Dendritic cell treated with granulocyte-macrophage colony-stimulating factor and Interleukin-4, amounts not matched to agents 40 ng/mL and 50 ng/mL, for 4 days (primary cell): ENCODE data around the gene ARHGAP22.
A peak's percentile ranks its signal among the peaks of the same experiment; 100 is the strongest.

ENCODE experiments used
- H3K27ac Mint-ChIP-seq: one replicate; pipeline ENCODE4 v1.8.0; 2022; ENCODE audit warnings: mild to moderate bottlenecking, mixed read lengths
- H3K27me3 Mint-ChIP-seq: one replicate; pipeline ENCODE4 v1.8.0; 2022; ENCODE audit warnings: mild to moderate bottlenecking, mixed read lengths
- H3K36me3 Mint-ChIP-seq: one replicate; pipeline ENCODE4 v1.8.0; 2022; ENCODE audit warnings: low read depth, mixed read lengths
- H3K4me1 Mint-ChIP-seq: one replicate; pipeline ENCODE4 v1.8.0; 2022; ENCODE audit warnings: low read depth, mixed read lengths
- H3K4me3 Mint-ChIP-seq: one replicate; pipeline ENCODE4 v1.8.0; 2022; ENCODE audit warnings: mild to moderate bottlenecking, moderate library complexity, mixed read lengths
- H3K9me3 Mint-ChIP-seq: one replicate; pipeline ENCODE4 v1.8.0; 2022; ENCODE audit warnings: mixed read lengths
- intact Hi-C: fragments of 100-400 bp; cut with micrococcal nuclease; formaldehyde crosslinking; loops from one replicate; pipeline ENCODE4 v1.15.0; 2022

ARHGAP22 gene

DNA sequence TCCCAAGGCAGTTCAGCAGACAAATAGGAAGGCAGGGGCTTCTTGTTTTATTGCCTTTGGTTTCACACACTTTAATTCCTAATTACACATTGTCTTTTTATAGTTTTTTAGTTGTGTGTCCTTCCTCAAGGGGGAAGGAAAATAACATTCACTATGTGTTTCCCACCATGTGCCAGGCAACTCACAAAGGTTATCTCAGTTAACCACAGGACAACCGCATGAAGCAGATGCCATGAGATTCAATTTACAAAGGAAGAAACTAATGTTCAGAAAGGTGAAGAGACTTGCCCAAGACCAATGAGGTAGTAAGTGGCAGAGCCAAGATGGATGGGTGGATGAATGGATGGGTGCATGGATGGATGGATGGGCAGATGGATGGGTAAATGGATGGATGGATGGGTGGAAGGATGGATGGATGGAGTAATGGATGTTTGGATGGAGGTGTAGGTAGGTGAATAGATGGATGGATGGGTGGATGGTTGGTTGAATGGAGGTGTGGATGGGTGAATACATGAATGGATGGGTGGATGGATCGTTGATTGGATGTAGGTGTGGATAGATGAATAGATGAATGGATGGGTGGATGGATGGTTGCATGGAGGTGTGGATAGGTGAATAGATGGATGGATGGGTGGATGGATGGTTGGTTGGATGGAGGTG, 77.9 kb downstream of the ARHGAP22 start:
- no peak overlapping the region for H3K4me3 Mint-ChIP-seq
- H3K4me1 Mint-ChIP-seq = peaks cover 6% of the 10 kb centered on the region
- H3K27ac Mint-ChIP-seq = no peak overlapping the region

DNA sequence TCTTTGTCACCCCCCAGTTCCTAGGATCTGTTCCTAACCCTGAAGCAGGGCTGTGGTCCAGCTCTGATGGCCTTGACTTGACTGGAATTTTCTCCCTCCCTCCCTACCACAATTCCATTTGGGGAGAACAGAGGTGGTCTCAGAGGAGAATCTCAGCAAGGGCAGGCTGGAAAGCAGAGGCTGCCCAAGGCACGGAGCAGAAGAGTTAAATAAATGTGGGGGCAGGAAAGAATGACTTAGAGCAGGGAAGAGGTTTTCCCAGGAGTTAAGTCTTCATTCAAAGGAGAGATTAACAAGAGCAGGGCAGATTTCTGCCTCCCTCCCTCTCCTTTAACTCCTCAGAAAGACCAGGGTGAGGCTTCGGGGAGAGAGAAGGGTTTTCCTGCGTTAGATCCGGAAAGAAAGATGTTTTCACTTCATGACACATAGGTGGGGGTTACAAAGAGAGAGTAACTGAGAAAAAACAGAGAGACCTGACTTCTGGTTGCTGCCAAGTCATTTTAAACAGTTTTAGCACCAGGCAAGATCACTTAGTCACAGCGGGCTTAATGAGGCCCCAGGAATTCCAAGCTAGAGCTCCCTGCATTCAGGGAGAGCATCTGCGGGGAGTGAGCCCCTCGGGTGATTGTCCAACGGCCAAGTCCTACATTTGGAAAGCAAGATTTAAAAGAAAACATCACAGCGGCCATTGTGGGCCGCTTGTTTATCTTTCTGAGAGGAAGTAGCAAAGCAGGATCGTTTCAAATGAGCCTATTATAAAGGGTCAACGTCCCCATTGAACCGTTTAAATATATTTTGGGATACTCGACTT, 78.7 kb downstream of the ARHGAP22 start:
- H3K9me3 Mint-ChIP-seq = no peaks in the 10 kb centered on the region
- H3K36me3 Mint-ChIP-seq = no peaks in the 10 kb centered on the region
- H3K27me3 Mint-ChIP-seq = peaks cover 56% of the 10 kb centered on the region
- H3K4me1 Mint-ChIP-seq = peaks cover 9% of the 10 kb centered on the region
- no peak overlapping the region for H3K4me3 Mint-ChIP-seq
- intact Hi-C loops = no loop called here
- no peak overlapping the region for H3K27ac Mint-ChIP-seq

More for the DNA sequence above, 77.9 kb downstream of the ARHGAP22 start:
- peaks cover 49% of the 10 kb centered on the region for H3K27me3 Mint-ChIP-seq
- no peaks in the 10 kb centered on the region for H3K36me3 Mint-ChIP-seq
- no peaks in the 10 kb centered on the region for H3K9me3 Mint-ChIP-seq
- intact Hi-C loops = no loop called here

DNA sequence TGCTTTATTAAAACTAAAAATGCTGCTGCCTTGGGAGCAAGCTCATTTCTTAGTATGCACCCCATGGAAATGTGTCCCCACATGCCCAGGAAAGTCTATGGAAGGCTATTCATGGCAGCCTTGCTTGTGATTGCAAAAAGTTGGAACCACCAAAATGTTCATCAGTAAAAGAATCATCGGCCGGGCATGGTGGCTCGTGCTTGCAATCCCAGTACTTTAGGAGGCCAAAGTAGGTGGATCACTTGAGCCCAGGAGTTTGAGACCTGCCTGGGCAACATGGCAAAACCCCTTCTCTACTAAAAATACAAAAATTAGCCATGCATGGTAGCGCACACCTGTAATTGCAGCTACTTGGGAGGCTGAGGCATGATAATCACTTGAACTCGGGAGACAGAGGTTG, 79.8 kb downstream of the ARHGAP22 start:
- no peak overlapping the region for H3K4me3 Mint-ChIP-seq
- H3K36me3 Mint-ChIP-seq = peaks cover 8% of the 10 kb centered on the region
- intact Hi-C loops = no loop called here
- peaks cover 19% of the 10 kb centered on the region for H3K4me1 Mint-ChIP-seq
- no peaks in the 10 kb centered on the region for H3K9me3 Mint-ChIP-seq
- no peak overlapping the region for H3K27ac Mint-ChIP-seq
- H3K27me3 Mint-ChIP-seq = peaks cover 64% of the 10 kb centered on the region

DNA sequence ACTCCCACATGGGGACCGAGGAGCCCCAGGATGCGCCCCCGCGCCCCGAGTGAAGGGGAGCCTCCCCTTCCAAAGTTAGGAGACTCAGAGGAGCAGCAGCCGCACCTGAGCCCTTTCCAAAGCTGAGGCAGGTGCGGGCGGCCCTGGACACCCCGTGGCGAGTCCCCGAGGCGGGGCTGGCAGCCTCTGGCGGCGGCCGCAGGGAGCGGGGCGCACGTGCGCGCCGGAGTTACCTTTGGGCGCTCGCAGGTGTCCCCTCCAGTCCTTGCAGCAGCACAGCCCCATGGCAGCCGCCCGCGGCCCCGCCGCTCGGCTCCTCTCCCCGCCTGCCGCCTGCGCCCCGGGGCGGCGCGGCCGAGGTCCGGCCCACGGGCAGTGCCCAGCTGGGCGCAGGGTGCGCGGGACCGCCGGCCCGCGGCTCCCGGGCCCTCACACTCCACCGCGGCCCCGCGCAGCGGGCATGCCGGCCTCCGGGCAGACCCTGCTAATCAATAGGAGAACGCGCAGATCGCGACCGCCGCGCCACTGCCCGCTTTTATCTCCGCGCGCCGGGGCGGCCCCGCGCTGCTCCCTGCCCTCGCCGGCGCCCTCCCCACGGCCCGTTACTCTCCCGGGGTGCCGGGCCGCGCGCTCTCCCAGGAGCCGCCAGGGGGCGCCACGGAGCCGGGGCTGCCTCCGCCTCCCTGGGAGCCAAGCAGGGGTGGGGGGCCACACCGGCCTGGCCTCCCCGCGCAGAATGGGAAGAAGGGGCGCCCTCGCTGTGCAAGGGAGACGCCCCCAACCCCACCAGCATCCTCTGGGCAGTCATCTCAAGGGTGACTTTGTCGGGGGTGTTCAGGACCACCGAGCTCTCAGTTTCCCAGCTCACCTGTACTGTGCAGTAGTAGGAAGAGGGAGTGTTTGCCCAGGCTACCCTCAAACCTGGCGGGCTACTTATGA, 80.8 kb downstream of the ARHGAP22 start:
- H3K36me3 Mint-ChIP-seq = peaks cover 17% of the 10 kb centered on the region
- H3K4me3 Mint-ChIP-seq = peak overlapping the region; percentile 61
- H3K4me1 Mint-ChIP-seq = peaks cover 29% of the 10 kb centered on the region
- H3K9me3 Mint-ChIP-seq = no peaks in the 10 kb centered on the region
- no peak overlapping the region for H3K27ac Mint-ChIP-seq
- intact Hi-C loops = no loop called here
- peaks cover 67% of the 10 kb centered on the region for H3K27me3 Mint-ChIP-seq

DNA sequence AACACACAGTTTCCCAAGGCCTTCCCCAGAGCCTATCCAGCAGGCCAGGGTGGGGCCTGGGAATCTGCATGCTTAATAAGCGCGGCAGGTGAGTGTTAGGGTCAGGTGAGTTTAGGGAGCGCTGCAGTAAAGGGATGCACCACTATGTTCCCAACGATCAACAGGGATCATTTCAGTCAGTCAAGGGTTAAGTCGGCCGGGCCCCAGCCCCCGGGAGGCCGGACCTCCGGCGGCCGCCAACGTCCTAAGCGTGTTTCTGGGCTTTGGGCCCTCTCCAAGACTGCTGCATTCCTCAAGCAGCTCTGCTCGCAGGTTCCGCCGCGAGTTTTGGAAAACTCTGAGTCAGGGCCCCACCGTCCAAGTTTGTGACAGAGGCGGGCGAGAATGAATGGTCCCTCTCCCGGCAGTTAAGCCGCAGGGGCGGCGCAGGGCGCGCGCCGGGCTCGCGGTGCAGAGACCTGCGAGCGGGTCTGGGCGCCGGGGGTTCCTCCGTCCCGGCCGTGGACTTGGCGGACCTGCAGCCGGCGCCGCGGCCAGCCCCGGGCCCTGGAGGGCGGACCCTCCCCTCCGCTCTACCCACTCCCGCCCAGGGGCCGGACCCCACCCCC, 81.6 kb downstream of the ARHGAP22 start:
- peaks cover 21% of the 10 kb centered on the region for H3K36me3 Mint-ChIP-seq
- H3K4me1 Mint-ChIP-seq = peaks cover 37% of the 10 kb centered on the region
- H3K27me3 Mint-ChIP-seq = peaks cover 67% of the 10 kb centered on the region
- intact Hi-C loops = no loop called here
- no peak overlapping the region for H3K27ac Mint-ChIP-seq
- peak overlapping the region; percentile 58 for H3K4me3 Mint-ChIP-seq
- H3K9me3 Mint-ChIP-seq = no peaks in the 10 kb centered on the region

DNA sequence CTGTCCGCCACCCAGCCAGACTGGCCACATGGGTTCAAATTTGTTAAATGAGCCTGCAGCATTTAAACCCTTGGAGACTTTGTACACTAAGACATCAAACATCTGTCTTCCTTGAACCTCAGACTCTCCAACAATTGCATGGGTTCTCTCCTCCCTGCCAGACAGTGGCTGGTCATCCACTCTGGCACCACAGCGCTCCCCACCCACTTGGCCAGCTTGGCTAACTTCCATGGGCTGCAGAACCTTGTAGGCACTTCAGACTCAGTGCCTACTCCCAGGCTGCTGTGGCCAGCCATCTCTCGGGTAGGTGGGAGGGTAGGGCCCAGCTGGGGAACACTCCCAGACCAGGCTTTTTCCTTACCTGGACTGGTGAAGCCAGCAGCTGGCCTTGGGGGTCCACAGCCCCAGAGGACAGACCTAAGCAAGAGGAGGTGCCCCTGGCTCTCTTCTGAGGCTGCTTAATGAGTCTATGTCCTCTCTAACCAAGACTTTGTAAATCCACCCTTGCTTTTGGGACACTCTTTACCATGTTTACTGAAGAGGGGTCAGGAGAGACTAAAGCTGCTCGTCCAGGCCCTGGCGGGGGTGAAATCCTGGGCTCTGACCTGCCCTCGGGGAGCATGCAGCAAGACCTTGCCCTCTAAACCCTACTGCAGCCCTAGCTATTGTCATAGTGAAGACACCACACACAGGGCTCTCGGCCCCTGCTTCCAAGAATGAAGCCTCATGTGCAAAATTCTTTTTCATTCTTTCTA, 82.7 kb downstream of the ARHGAP22 start:
- no peak overlapping the region for H3K27ac Mint-ChIP-seq
- no peaks in the 10 kb centered on the region for H3K9me3 Mint-ChIP-seq
- peaks cover 48% of the 10 kb centered on the region for H3K4me1 Mint-ChIP-seq
- intact Hi-C loops = no loop called here
- H3K27me3 Mint-ChIP-seq = peaks cover 59% of the 10 kb centered on the region
- H3K36me3 Mint-ChIP-seq = peaks cover 24% of the 10 kb centered on the region
- H3K4me3 Mint-ChIP-seq = peak overlapping the region; percentile 14

DNA sequence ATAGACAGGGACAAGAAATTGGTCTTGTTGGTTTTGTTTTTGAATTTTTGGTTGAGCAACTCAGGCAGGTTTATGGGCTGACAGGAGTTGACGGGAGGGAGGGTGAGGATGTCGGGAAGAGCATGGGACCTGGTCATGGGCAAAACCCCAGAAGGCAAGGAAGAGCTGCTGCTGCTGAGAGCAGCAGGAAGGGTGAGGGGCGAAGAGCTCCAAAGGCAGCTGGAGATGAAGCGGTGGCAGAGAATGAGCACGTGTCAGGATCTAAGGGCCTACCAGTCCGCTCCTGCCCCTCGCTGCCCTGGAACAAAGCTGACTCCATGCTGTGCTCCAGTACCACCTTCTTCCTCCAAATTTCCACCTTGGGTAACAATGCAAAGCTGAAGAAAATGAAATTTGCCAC, 84.3 kb downstream of the ARHGAP22 start:
- intact Hi-C loops = no loop called here
- peaks cover 24% of the 10 kb centered on the region for H3K36me3 Mint-ChIP-seq
- no peaks in the 10 kb centered on the region for H3K9me3 Mint-ChIP-seq
- peaks cover 46% of the 10 kb centered on the region for H3K27me3 Mint-ChIP-seq
- H3K4me1 Mint-ChIP-seq = peaks cover 57% of the 10 kb centered on the region
- peak overlapping the region; percentile 66 for H3K27ac Mint-ChIP-seq
- H3K4me3 Mint-ChIP-seq = no peak overlapping the region

DNA sequence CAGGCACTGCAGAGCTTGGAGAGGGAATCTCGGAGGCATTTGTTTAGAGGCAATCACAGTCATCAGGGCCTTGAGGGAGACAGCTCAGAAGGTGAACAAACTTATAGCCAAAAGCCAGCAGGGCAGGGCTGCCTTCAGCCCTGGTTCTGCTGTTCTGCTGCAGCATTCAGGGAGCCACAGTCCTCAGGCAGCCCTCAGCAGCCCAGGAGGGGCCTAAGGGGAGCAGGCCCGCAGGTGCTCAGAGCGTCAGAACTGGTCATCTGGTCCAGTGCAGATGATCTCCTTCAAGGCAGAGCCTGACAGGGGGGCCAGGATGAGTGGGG, 84.7 kb downstream of the ARHGAP22 start:
- Mint-ChIP-seq H3K27ac (peak overlapping the region; percentile 66), H3K4me1 (peaks cover 58% of the 10 kb centered on the region), H3K36me3 (peaks cover 28% of the 10 kb centered on the region), H3K27me3 (peaks cover 42% of the 10 kb centered on the region), H3K9me3 (peaks cover 4% of the 10 kb centered on the region), H3K4me3 (no peak overlapping the region)
- intact Hi-C loops = no loop called here

DNA sequence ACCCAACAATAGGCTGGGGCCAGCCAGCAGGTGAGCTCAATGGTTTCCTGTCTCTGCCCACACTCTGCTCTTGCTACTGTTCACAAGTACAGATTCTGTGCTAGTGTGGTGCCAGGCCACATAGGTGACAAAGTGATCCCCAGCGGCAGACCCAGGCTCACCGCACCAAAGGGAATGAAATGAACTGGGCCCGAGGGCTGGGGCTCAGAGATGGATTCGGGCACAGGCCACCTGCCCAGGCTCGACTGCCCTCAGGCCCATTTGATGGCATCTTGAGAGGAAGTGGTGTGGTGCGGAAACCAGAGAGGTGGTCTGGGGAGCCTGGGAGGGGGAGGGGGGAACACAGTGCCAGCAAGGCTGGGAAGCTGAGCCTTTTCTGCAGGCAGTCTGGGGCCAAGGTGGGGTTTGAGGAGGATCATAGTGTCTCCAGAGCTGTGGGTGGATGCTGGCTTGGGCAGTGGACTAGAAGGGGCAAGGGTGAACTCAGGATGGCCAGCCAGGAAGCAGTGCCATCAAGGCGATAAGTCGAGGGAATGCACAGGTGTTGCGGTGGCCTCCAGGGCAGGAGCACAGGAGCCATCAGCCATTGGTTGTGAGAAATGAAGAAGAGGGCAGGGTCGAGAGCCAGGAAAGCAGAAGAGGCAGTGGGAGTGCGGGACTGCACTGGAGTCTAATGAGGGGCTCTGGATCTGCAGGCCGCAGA, 85.2 kb downstream of the ARHGAP22 start:
- Mint-ChIP-seq H3K4me1 (peaks cover 58% of the 10 kb centered on the region), H3K4me3 (peak overlapping the region; percentile 21), H3K9me3 (peaks cover 9% of the 10 kb centered on the region), H3K27ac (peak overlapping the region; percentile 91), H3K27me3 (peaks cover 37% of the 10 kb centered on the region), H3K36me3 (peaks cover 31% of the 10 kb centered on the region)
- intact Hi-C loops = no loop called here

DNA sequence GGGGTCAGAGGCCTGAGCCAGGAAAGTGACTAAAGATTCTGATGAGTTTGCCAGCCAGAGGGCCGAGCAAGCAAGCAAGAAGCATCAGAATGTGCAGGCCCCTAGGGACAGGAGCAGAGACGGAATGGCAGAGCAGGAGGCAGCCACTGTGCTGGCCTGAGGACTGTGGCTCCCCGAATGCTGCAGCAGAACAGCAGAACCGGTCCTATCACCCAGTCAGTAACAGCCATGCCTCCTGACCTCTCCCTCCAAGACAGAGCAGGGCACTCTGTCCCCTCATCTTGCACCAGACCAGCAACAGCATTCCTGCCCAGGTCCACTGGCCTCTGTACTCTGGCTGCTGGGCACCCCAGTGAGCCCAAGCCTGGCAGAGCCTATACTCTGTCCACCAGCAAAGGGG, 85.9 kb downstream of the ARHGAP22 start:
- Mint-ChIP-seq H3K36me3 (peaks cover 37% of the 10 kb centered on the region), H3K27ac (peak overlapping the region; percentile 91), H3K9me3 (peaks cover 15% of the 10 kb centered on the region), H3K4me1 (peaks cover 58% of the 10 kb centered on the region), H3K4me3 (no peak overlapping the region), H3K27me3 (peaks cover 33% of the 10 kb centered on the region)
- intact Hi-C loops = no loop called here

DNA sequence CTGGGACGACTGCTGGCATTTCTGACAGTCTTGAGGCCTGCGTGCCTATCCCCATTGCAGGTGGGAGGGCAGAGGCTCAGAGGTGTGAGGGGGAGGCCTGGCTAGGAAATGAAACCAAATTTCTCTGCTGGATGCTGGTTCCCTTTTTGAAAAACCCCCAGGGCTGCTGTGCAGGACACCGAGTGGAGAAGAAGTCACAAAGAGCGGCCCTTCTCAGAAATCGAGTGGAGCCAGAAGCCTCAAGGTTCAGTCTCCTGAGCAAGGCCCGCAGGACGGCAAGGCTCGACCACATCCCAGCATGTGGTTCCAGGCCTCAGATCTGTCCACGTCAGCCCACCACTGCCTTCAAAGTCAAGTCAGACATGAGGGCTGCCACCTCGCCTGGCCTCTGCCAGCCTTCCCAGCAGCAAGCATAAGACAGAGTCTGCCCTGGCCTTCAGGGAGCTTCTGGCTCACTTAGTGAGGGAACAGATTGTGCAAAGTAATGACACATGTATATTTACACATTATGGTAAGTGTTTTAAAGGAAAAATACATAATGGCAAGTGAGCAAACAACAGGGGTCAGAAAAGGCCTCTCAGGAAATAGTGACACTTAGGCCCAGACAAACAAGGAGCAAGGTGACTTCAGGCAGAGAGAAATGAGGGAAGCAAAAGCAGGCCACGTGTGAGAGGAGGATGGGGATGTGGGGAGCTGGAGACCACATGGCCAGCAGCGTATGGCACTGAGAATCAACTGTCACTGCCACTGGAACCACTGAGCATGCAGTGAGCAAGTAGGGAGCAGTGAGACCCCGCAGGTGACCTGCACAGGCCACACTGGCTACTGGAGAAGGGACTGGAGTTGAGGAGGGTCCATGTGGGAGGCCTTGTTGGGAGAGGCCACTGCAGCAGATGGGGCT, 86.7 kb downstream of the ARHGAP22 start:
- peak overlapping the region; percentile 91 for H3K27ac Mint-ChIP-seq
- peak overlapping the region; percentile 24 for H3K4me3 Mint-ChIP-seq
- peaks cover 19% of the 10 kb centered on the region for H3K9me3 Mint-ChIP-seq
- intact Hi-C loops = no loop called here
- peaks cover 62% of the 10 kb centered on the region for H3K4me1 Mint-ChIP-seq
- peaks cover 31% of the 10 kb centered on the region for H3K27me3 Mint-ChIP-seq
- H3K36me3 Mint-ChIP-seq = peaks cover 40% of the 10 kb centered on the region

DNA sequence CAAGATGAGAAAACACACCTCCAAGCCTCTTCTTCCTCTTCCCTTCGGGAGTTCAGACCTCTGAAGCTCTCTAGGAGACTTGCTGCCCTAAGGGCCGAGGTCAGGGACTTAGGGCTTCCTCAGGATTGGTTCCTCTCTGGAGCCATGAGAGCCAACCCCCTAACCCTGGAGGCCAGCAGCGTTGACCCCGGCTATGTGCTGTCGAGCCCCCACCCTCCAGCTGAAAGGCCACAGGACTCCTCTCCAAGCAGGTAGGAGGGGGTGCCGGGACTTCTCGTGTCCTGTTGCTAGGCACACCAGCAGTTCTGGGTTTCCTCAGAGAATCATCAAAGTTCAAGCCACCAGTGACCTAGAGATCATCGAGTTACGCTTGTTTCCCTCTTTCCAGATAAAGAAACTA, 87.4 kb downstream of the ARHGAP22 start:
- H3K4me1 Mint-ChIP-seq = peaks cover 68% of the 10 kb centered on the region
- intact Hi-C loops = no loop called here
- H3K27me3 Mint-ChIP-seq = peaks cover 25% of the 10 kb centered on the region
- H3K27ac Mint-ChIP-seq = peak overlapping the region; percentile 91
- H3K9me3 Mint-ChIP-seq = peaks cover 19% of the 10 kb centered on the region
- peak overlapping the region; percentile 23 for H3K4me3 Mint-ChIP-seq
- peaks cover 40% of the 10 kb centered on the region for H3K36me3 Mint-ChIP-seq
